Right hindlimb (tissue), 1 donor: ENCODE results near the gene CAGE1.

ENCODE experiments used
- DNase-seq: peaks from one replicate; pipeline ENCODE4 v3.0.0-alpha.2; 2018

The CAGE1 gene

DNA sequence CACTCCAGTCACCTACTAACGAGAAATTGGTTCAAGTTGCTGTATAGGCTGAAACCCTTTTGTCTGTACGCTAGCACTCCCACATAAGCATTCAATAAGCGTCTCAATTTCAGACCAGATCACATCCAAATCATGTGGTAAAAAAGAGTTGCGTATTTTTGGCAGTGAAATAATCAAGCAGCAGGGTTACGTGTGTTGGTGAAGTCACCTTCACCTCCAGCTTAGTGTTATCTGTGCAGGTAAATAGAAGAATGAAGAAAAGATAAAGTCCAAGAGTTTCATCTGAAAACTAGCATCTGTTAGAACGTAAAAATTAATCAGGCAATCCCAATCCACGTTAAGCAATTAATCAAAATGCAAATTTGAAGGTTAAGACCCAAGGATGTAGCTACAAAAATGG lies 87.8 kb downstream of the CAGE1 start:
- no peak for DNase-seq

GRCh38 chr6:7300926-7301325 lies 88.6 kb downstream of the CAGE1 start:
- DNase-seq = no peak

DNA sequence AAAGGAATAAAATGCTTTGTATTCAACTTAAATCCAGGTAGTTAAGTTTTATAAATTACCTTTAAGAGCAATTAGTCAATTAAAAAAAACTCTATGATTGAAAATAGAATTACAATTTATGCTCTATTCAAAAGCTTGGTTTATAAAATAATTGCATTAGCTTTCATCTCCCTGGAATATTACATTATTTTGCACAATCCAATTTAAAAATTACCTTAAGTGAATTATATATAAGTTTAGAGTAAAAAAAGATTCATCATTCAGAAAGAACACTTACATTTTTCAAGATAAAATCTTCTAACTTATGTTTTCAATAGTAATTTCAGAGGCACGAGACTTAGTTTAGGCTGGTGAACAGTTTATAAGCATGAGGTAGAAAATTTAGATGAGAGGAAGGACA lies 91.4 kb downstream of the CAGE1 start:
- no peak for DNase-seq

GRCh38 chr6:7296602-7297001 lies 92.9 kb downstream of the CAGE1 start:
- DNase-seq = no peak

DNA sequence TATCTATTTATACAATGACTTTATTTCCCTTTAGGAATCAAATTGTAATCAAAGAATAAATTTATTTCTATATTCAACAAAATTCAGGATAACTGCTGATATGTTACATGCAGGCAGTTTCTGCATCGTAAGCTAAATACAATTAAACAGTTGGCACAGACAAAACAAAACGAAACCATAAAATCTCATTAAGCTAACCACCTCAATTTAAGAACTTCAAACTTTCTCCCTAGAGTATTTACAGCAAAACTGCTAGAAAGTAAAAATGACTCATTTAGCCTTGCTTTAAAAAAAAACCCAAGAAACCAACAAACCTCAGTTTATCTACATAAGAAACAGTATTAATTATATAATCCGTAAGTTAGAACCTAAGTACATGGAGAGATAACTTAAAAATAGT lies 93.6 kb downstream of the CAGE1 start:
- DNase-seq = no peak

- DNase-seq = no peak
Observed at GRCh38 chr6:7292596-7293255, 96.8 kb downstream of the CAGE1 start.

GRCh38 chr6:7290079-7290478 lies 99.5 kb downstream of the CAGE1 start:
- no peak for DNase-seq

DNA sequence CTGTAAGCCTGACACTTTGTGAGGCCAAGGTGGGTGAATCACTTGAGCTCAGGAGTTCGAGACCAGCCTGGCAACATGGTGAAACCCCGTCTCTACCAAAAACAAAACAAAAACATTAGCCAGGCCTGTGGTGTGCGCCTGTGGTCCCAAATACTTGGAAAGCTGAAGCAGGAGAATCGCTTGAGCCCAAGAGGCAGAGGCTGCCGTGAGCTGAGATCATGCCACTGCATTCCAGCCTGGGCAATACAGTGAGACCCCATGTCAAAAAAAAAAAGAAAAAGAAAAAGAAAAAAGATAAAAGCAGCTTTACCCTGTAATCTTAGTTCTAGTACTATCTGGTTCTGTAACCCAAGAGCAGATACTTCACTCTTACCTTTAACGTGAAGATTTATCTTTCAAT lies 104.1 kb downstream of the CAGE1 start:
- no peak for DNase-seq

- DNase-seq = no peak
Observed at GRCh38 chr6:7283676-7284075, 105.9 kb downstream of the CAGE1 start.

- DNase-seq = no peak
Observed at GRCh38 chr6:7282097-7282906, 107.2 kb downstream of the CAGE1 start.
